ENCODE data around the gene NOX3. TPM values are rescaled to one million over a fixed set of nuclear protein-coding genes. Genes with fewer than 3 reads are reported as not detected.

NOX3 gene
- total and polyA plus RNA-seq, 2 donors (not counting 3 experiments of a cell fraction or from before 2014, with no cell fraction given): not detected

DNA sequence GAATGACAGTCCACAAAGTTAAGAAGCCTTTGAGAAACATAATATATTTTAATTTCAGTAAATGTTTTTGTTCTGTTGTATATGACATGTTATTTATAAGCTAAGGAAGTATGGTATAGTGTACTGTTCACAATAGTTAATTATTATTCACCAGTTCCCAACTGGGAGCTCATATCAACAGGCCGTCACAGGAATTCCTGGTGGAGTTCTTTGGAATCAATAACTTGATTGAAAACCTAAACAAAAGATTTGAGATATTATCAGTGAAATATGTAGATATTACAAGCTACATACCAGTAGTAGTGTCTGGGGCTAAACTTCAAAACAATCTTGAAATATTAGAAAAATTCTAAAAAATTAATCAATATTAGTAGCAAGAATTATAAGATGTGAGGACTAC lies 60.3 kb downstream of the NOX3 start:
- no peak for DNase-seq (ENCODE audit: low read depth, low spot score)
- ChIA-PET POLR2A (no interaction called here), CTCF (interaction anchor here (1.0 kb wide), 1 partner anchor 11 kb away, joined by 3 read pairs; no protein-coding TSS in a partner anchor)
- H3K9ac ChIP-seq (replicated peaks; ENCODE audit: extremely low read depth, insufficient read depth, low read length): no peak overlapping the region
- no peaks in the 10 kb centered on the region for H3K36me3 ChIP-seq (ENCODE audit: control insufficient read depth in 2 of 2, extremely low read depth in 1 of 2, insufficient read depth in 2 of 2, low read length in 2 of 2)
- no peaks in the 10 kb centered on the region for H3K79me2 ChIP-seq (ENCODE audit: control insufficient read depth, insufficient read depth, low read length)
- H3K4me1 ChIP-seq (ENCODE audit: control insufficient read depth, extremely low read depth, insufficient read depth, low read length): no peaks in the 10 kb centered on the region
- no peaks in the 10 kb centered on the region for H3K9me1 ChIP-seq (replicated peaks; ENCODE audit: control insufficient read depth, extremely low read depth, insufficient read depth, low read length)
- H2AFZ ChIP-seq (ENCODE audit: low read depth, low read length): no peak overlapping the region
- peaks cover 0 to 1% of the 10 kb centered on the region in 2 experiments for H3K27me3 ChIP-seq (ENCODE audit: control insufficient read depth in 2 of 2, insufficient read depth in 2 of 2, low read length in 2 of 2)
- no peak for FAIRE-seq
- no peak overlapping the region for H3K27ac ChIP-seq (ENCODE audit: insufficient read depth, low read depth, low read length)
- no TSS peak for BruUV-seq (replicated peaks)
- H3K4me2 ChIP-seq (ENCODE audit: insufficient read depth, low read length): no peak overlapping the region
- no peak for TF ChIP-seq EZH2 (IDR thresholded peaks at IDR 0.05; ENCODE audit: borderline replicate concordance, low read depth, low read length, severe bottlenecking)
- no peak for TF ChIP-seq CTCF (IDR thresholded peaks at IDR 0.05; ENCODE audit: extremely low read depth in 1 of 2, insufficient read depth in 1 of 2, low read depth in 1 of 2, low read length in 2 of 2)
- TF ChIP-seq JUN (IDR thresholded peaks at IDR 0.05; ENCODE audit: borderline replicate concordance, insufficient read depth, insufficient read length, low read depth): no peak
- no peak for TF ChIP-seq MYC (IDR thresholded peaks at IDR 0.05; ENCODE audit: low read depth, low read length)
- no peak for TF ChIP-seq POLR2AphosphoS5 (IDR thresholded peaks at IDR 0.05; ENCODE audit: insufficient read depth, low read depth, low read length)
- TF ChIP-seq, protein P1, sequence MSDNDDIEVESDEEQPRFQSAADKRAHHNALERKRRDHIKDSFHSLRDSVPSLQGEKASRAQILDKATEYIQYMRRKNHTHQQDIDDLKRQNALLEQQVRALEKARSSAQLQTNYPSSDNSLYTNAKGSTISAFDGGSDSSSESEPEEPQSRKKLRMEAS (IDR thresholded peaks at IDR 0.05; ENCODE audit: insufficient read depth, insufficient read length): no peak
- no peak for TF ChIP-seq GATA2 (IDR thresholded peaks at IDR 0.05; ENCODE audit: insufficient read depth, insufficient read length, low read depth, low read length)
- no peak for TF ChIP-seq POLR2A (IDR thresholded peaks at IDR 0.05; ENCODE audit: low read depth, low read length)
- TF ChIP-seq FOS (IDR thresholded peaks at IDR 0.05; ENCODE audit: borderline replicate concordance, insufficient read depth, low read length): no peak
- H3K4me3 ChIP-seq (replicated peaks in 1 of 3; ENCODE audit: insufficient read depth in 1 of 3, low read depth in 1 of 3, low read length in 3 of 3): no peak overlapping the region
- intact Hi-C loops (cut with micrococcal nuclease) (no loop called here), dilution Hi-C loops (cut with MboI; ENCODE audit: extremely low pct_ligation_motif_present, low sequenced_read_pairs) (no loop called here)
- H3K9me3 ChIP-seq (replicated peaks; ENCODE audit: control insufficient read depth, insufficient read depth, low read length): no peaks in the 10 kb centered on the region
- no peaks in the 10 kb centered on the region for H4K20me1 ChIP-seq (replicated peaks; ENCODE audit: control insufficient read depth, extremely low read depth, insufficient read depth, low read length)

All from endothelial cell of umbilical vein (primary cell).